ENCODE measurements around the gene SFI1. TPM values are rescaled to one million over a fixed set of nuclear protein-coding genes. Genes with fewer than 3 reads are reported as not detected.

The SFI1 gene
- total RNA-seq, 1 experiment from 2014 or later = 61.6 TPM

DNA sequence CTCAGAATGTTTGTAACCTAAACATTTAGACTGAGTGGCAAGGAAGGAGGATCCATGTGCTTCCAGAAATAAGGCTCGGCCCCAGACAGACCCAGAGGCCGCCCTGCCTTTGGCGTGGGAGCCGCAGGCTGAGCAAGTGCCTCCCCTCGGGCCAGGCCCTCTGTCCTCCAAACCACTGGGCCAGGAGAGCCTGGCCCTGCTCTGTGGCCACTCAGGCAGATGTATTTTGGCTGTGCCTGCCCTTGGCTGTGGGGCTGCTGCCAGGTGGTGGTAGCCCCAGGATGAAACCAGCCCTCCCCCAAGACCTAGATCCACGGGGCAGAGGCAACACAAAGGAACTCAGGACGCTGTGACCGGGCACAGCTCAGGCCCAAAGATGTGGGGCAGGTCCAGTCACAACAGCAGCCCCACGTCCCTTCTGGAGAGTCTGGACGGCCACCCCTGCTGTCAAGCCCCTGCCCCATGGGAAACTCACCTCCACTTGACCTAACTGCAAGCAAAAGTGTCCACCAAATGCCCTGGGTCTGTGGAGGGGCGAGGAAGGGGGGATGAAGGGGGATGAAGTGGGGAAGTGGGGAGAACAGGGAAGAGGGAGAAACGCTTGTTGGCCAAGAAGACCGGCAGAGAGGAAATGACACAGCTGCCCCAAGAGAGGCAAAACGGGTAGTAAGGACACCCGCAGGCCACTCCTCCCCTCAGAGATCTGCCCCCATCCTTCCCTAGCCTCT lies 141.7 kb downstream of the SFI1 start:
- intact Hi-C loops (cut with micrococcal nuclease; ENCODE audit: unreplicated experiment) = loop anchor here (10.0 kb wide), 1 partner anchor 183 kb away; no protein-coding TSS in a partner anchor
- no peaks in the 10 kb centered on the region for H3K27me3 ChIP-seq (replicated peaks; ENCODE audit: insufficient read depth, low read depth, low read length, poor library complexity)
- ChIA-PET POLR2A (ENCODE audit: low non-redundant PET) (no interaction called here), CTCF (no interaction called here)
- no peaks in the 10 kb centered on the region for H3K9me3 ChIP-seq (ENCODE audit: low read depth, low read length, poor library complexity, severe bottlenecking)
- no peak overlapping the region for H3K4me3 ChIP-seq (ENCODE audit: low read depth, low read length, poor library complexity, severe bottlenecking)
- TF ChIP-seq, protein P1, sequence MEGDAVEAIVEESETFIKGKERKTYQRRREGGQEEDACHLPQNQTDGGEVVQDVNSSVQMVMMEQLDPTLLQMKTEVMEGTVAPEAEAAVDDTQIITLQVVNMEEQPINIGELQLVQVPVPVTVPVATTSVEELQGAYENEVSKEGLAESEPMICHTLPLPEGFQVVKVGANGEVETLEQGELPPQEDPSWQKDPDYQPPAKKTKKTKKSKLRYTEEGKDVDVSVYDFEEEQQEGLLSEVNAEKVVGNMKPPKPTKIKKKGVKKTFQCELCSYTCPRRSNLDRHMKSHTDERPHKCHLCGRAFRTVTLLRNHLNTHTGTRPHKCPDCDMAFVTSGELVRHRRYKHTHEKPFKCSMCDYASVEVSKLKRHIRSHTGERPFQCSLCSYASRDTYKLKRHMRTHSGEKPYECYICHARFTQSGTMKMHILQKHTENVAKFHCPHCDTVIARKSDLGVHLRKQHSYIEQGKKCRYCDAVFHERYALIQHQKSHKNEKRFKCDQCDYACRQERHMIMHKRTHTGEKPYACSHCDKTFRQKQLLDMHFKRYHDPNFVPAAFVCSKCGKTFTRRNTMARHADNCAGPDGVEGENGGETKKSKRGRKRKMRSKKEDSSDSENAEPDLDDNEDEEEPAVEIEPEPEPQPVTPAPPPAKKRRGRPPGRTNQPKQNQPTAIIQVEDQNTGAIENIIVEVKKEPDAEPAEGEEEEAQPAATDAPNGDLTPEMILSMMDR (conservative IDR thresholded peaks at IDR 0.05; ENCODE audit: low read depth, low read length) = no peak
- TF ChIP-seq EZH2 (IDR thresholded peaks at IDR 0.05; ENCODE audit: borderline replicate concordance, low read depth, low read length, poor library complexity, severe bottlenecking) = no peak
- H3K36me3 ChIP-seq (ENCODE audit: insufficient read depth, low read length, poor library complexity, severe bottlenecking) = no peaks in the 10 kb centered on the region
- no peak for DNase-seq (ENCODE audit: low spot score)
- no peak overlapping the region for H3K27ac ChIP-seq (ENCODE audit: low read depth, low read length, poor library complexity, severe bottlenecking)
- no TSS peak for BruUV-seq (replicated peaks)
- H3K4me1 ChIP-seq (ENCODE audit: insufficient read depth, low read length, poor library complexity, severe bottlenecking) = no peaks in the 10 kb centered on the region

DNA sequence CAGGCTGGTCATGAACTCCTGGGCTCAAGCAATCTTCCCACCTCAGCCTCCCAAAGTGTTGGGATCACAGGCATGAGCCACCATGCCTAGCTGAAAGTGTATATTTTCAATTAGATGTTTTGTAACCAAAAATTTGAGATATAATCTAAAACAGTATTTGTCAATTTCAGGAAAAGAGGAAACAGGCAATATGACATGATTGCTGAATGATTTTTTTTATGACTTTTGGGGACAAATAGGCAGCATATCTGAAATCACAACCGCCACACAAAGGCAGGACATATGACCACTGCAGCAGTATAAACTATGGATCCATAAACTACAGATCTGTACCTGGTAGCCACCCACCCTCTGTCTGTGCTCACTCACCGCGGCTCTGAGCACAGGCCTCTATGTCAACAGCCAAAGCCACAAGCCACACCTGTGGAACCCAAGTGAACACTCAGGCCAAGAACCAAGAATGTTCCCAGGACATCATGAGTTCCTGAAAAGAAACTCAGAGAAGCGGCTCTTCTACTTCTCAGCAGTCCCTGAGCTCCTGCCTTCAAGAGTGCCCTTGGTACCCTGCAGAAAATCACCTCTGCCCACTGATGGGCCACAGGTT lies 143.2 kb downstream of the SFI1 start:
- intact Hi-C loops (cut with micrococcal nuclease; ENCODE audit: unreplicated experiment) = loop anchor here (10.0 kb wide), 1 partner anchor 185 kb away; no protein-coding TSS in a partner anchor
- CTCF ChIA-PET = interaction anchor here (0.6 to 1.2 kb wide), 2 partner anchors 18 to 339 kb away, joined by 3 to 4 read pairs; no protein-coding TSS in a partner anchor

DNA sequence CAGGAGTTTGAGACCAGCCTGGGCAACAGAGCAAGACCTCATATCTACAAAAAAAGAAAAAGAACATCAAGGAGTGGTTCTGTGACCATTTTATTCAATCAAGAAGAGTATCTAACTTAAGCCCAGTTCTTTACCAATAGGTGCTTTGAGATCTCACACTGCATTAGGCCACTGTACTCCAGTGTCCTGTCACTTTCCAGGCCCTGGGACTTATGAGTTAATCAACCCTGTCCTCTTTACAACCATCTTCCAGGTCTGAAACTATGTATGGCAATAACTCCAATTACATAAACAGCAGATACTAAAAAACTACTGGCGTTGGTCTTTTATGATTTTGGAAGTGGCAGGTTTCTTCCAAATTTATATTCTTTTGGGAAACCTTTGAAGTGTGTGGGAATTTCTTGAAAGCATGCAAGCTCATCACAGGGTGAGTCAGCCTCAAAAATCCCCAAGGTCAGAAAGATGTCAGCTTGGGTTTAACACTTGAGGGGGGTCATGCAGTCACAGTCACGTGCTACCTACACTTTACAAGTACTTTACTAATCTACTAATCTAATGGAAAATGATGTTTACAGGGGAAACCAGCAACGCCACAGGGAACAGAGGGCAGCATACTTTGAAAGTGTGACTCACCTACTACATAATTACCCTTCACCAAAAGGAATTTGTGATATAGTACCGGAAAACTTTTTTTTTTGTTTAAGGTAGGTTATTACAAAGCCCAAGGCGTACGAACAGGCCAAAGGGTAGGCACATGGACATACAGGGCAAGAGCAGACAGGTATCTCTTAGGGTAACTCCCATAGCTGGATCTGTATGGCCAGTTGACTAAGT lies 150.1 kb downstream of the SFI1 start:
- no peaks in the 10 kb centered on the region for H3K4me1 ChIP-seq (ENCODE audit: insufficient read depth, low read length, poor library complexity, severe bottlenecking)
- H3K27me3 ChIP-seq (replicated peaks; ENCODE audit: insufficient read depth, low read depth, low read length, poor library complexity) = no peaks in the 10 kb centered on the region
- BruUV-seq (replicated peaks) = no TSS peak
- intact Hi-C loops (cut with micrococcal nuclease; ENCODE audit: unreplicated experiment) = no loop called here
- no peak for DNase-seq (ENCODE audit: low spot score)
- peaks cover 6% of the 10 kb centered on the region for H3K36me3 ChIP-seq (ENCODE audit: insufficient read depth, low read length, poor library complexity, severe bottlenecking)
- no peak overlapping the region for H3K27ac ChIP-seq (ENCODE audit: low read depth, low read length, poor library complexity, severe bottlenecking)
- H3K9me3 ChIP-seq (ENCODE audit: low read depth, low read length, poor library complexity, severe bottlenecking) = no peaks in the 10 kb centered on the region
- no peak for TF ChIP-seq EZH2 (IDR thresholded peaks at IDR 0.05; ENCODE audit: borderline replicate concordance, low read depth, low read length, poor library complexity, severe bottlenecking)
- TF ChIP-seq, protein P1 (conservative IDR thresholded peaks at IDR 0.05; ENCODE audit: low read depth, low read length) = no peak
- no peak overlapping the region for H3K4me3 ChIP-seq (ENCODE audit: low read depth, low read length, poor library complexity, severe bottlenecking)
- ChIA-PET CTCF (no interaction called here), POLR2A (ENCODE audit: low non-redundant PET) (no interaction called here)

More for the DNA sequence above, 143.2 kb downstream of the SFI1 start:
- no peaks in the 10 kb centered on the region for H3K36me3 ChIP-seq (ENCODE audit: insufficient read depth, low read length, poor library complexity, severe bottlenecking)
- no peak for DNase-seq (ENCODE audit: low spot score)
- no TSS peak for BruUV-seq (replicated peaks)
- H3K27me3 ChIP-seq (replicated peaks; ENCODE audit: insufficient read depth, low read depth, low read length, poor library complexity) = no peaks in the 10 kb centered on the region
- no peak overlapping the region for H3K4me3 ChIP-seq (ENCODE audit: low read depth, low read length, poor library complexity, severe bottlenecking)
- no peaks in the 10 kb centered on the region for H3K4me1 ChIP-seq (ENCODE audit: insufficient read depth, low read length, poor library complexity, severe bottlenecking)
- H3K9me3 ChIP-seq (ENCODE audit: low read depth, low read length, poor library complexity, severe bottlenecking) = no peaks in the 10 kb centered on the region
- no peak overlapping the region for H3K27ac ChIP-seq (ENCODE audit: low read depth, low read length, poor library complexity, severe bottlenecking)
- no peak for TF ChIP-seq EZH2 (IDR thresholded peaks at IDR 0.05; ENCODE audit: borderline replicate concordance, low read depth, low read length, poor library complexity, severe bottlenecking)
- TF ChIP-seq, protein P1 (conservative IDR thresholded peaks at IDR 0.05; ENCODE audit: low read depth, low read length) = no peak
- POLR2A ChIA-PET (ENCODE audit: low non-redundant PET) = no interaction called here
